ENCODE measurements around the gene ADGRB3. TPM values are rescaled to one million over a fixed set of nuclear protein-coding genes. Genes with fewer than 3 reads are reported as not detected.

ADGRB3 gene
- total and polyA plus RNA-seq, 4 donors = 0.21 to 2.3 (median 0.48) TPM

- H3K27me3 ChIP-seq (ENCODE audit: control insufficient read depth in 4 of 4, insufficient read depth in 4 of 4, low read length in 3 of 4) = no peaks in the 10 kb centered on the region
- no peaks in the 10 kb centered on the region for H3K4me1 ChIP-seq (ENCODE audit: control insufficient read depth in 4 of 4, insufficient read depth in 4 of 4, low read length in 3 of 4)
- no peak overlapping the region for H3K27ac ChIP-seq (ENCODE audit: low read depth in 1 of 2, low read length in 2 of 2)
- no peaks in the 10 kb centered on the region for H3K9me3 ChIP-seq (ENCODE audit: control insufficient read depth in 4 of 4, low read length in 3 of 4)
- WGBS = 72% methylated on average over 3 of the region's 3 CpGs
- no peak overlapping the region for H3K4me3 ChIP-seq (ENCODE audit: low read depth in 1 of 3, low read length in 3 of 3)
- no peaks in the 10 kb centered on the region for H3K36me3 ChIP-seq (ENCODE audit: control insufficient read depth in 4 of 4, insufficient read depth in 3 of 4, low read depth in 1 of 4, low read length in 3 of 4)
- no peak for DNase-seq (ENCODE audit: low spot score)
- TF ChIP-seq SP1 (IDR thresholded peaks at IDR 0.05) (no peak), JUND (IDR thresholded peaks at IDR 0.05) (no peak), NR2F2 (IDR thresholded peaks at IDR 0.05) (no peak), MAX (IDR thresholded peaks at IDR 0.05) (no peak), GABPA (IDR thresholded peaks at IDR 0.05 in 1 of 2, conservative IDR thresholded peaks at IDR 0.05 in 1 of 2) (no peak), HNF4A (conservative IDR thresholded peaks at IDR 0.05) (no peak), CTCF (IDR thresholded peaks at IDR 0.05; ENCODE audit: low read depth, low read length, missing input control) (no peak)
- TF ChIP-seq, protein P1, sequence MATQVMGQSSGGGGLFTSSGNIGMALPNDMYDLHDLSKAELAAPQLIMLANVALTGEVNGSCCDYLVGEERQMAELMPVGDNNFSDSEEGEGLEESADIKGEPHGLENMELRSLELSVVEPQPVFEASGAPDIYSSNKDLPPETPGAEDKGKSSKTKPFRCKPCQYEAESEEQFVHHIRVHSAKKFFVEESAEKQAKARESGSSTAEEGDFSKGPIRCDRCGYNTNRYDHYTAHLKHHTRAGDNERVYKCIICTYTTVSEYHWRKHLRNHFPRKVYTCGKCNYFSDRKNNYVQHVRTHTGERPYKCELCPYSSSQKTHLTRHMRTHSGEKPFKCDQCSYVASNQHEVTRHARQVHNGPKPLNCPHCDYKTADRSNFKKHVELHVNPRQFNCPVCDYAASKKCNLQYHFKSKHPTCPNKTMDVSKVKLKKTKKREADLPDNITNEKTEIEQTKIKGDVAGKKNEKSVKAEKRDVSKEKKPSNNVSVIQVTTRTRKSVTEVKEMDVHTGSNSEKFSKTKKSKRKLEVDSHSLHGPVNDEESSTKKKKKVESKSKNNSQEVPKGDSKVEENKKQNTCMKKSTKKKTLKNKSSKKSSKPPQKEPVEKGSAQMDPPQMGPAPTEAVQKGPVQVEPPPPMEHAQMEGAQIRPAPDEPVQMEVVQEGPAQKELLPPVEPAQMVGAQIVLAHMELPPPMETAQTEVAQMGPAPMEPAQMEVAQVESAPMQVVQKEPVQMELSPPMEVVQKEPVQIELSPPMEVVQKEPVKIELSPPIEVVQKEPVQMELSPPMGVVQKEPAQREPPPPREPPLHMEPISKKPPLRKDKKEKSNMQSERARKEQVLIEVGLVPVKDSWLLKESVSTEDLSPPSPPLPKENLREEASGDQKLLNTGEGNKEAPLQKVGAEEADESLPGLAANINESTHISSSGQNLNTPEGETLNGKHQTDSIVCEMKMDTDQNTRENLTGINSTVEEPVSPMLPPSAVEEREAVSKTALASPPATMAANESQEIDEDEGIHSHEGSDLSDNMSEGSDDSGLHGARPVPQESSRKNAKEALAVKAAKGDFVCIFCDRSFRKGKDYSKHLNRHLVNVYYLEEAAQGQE (IDR thresholded peaks at IDR 0.05) = no peak
- H3K9ac ChIP-seq (ENCODE audit: low read depth in 1 of 2, low read length in 2 of 2) = no peak overlapping the region
These were observed 727.1 kb downstream of the ADGRB3 start for GRCh38 chr6:69362209-69362608.

- Histone ChIP-seq H3K27me3 (ENCODE audit: control insufficient read depth in 4 of 4, insufficient read depth in 4 of 4, low read length in 3 of 4) (no peaks in the 10 kb centered on the region), H3K4me3 (ENCODE audit: low read depth in 1 of 3, low read length in 3 of 3) (no peak overlapping the region), H3K36me3 (ENCODE audit: control insufficient read depth in 4 of 4, insufficient read depth in 3 of 4, low read depth in 1 of 4, low read length in 3 of 4) (no peaks in the 10 kb centered on the region), H3K4me1 (ENCODE audit: control insufficient read depth in 4 of 4, insufficient read depth in 4 of 4, low read length in 3 of 4) (no peaks in the 10 kb centered on the region), H3K27ac (ENCODE audit: low read depth in 1 of 2, low read length in 2 of 2) (no peak overlapping the region), H3K9me3 (ENCODE audit: control insufficient read depth in 4 of 4, low read length in 3 of 4) (no peaks in the 10 kb centered on the region), H3K9ac (ENCODE audit: low read depth in 1 of 2, low read length in 2 of 2) (no peak overlapping the region)
- WGBS = 72% methylated on average over 1 of the region's 1 CpG
- TF ChIP-seq NR2F2 (IDR thresholded peaks at IDR 0.05) (no peak), EGR1 (IDR thresholded peaks at IDR 0.05; ENCODE audit: low read depth in 2 of 2) (no peak), MAX (IDR thresholded peaks at IDR 0.05) (no peak), RXRA (IDR thresholded peaks at IDR 0.05) (no peak), RAD21 (IDR thresholded peaks at IDR 0.05) (no peak), HNF4G (IDR thresholded peaks at IDR 0.05) (no peak), HNF4A (conservative IDR thresholded peaks at IDR 0.05) (no peak), CTCF (IDR thresholded peaks at IDR 0.05; ENCODE audit: low read depth, low read length, missing input control) (no peak), TAF1 (conservative IDR thresholded peaks at IDR 0.05) (no peak), FOXA2 (IDR thresholded peaks at IDR 0.05) (no peak), SP1 (IDR thresholded peaks at IDR 0.05) (no peak), JUND (IDR thresholded peaks at IDR 0.05) (no peak)
- TF ChIP-seq, protein P2, sequence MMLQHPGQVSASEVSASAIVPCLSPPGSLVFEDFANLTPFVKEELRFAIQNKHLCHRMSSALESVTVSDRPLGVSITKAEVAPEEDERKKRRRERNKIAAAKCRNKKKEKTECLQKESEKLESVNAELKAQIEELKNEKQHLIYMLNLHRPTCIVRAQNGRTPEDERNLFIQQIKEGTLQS (IDR thresholded peaks at IDR 0.05) = no peak
- TF ChIP-seq, protein P1 (IDR thresholded peaks at IDR 0.05) = no peak
- DNase-seq (ENCODE audit: low spot score) = no peak
These were observed 731.7 kb downstream of the ADGRB3 start for GRCh38 chr6:69366831-69367230.
